ENCODE measurements around the gene SLC5A5. TPM values are rescaled to one million over a fixed set of nuclear protein-coding genes. Genes with fewer than 3 reads are reported as not detected.

SLC5A5 gene
- polyA plus RNA-seq, 1 experiment = not detected

DNA sequence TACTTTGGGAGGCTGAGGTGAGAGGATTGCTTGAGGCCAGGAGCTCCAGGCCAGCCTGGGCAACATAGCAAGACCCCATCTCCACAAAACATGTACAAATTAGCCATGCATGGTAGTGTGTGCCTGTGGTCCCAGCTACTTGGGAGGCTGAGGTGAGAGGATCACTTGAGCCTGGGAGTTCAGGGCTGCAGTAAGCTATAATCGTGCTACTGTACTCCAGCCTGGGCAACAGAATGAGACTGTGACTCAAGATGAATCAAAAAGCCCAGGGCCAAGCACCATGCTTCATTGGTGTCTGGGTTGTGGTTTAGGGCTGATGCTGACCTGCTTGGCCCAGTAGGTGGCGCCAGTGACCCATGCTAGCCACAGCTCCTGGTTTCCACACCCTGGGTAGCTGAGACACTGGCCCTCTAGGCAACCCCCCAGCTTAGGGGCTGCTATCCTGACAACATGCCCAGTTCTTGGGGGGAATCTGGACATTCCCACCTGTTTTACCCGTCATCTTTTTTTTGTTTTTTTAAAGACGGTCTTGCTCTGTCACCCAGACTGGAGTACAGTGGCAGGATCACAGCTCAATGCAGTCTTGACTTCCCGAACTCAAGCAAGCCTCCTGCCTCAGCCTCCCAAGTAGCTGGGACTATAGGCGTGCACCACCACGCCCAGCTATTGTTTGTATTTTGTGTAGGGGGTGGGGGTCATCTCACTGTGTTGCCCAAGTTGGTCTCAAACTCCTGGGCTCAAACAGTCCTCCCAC lies 66.5 kb downstream of the SLC5A5 start:
- POLR2A ChIA-PET = interaction anchor here (0.5 to 0.9 kb wide), 7 partner anchors 8 to 1204 kb away, joined by 3 to 10 read pairs (median 4); no protein-coding TSS in a partner anchor
- Histone ChIP-seq H3K9me3 (ENCODE audit: control insufficient read depth, insufficient read depth, low read length) (no peaks in the 10 kb centered on the region), H3K27ac (ENCODE audit: low read depth, low read length) (no peak overlapping the region), H3K4me3 (ENCODE audit: low read depth, low read length) (no peak overlapping the region), H3K27me3 (ENCODE audit: control insufficient read depth, insufficient read depth, low read length) (no peaks in the 10 kb centered on the region)
- peak; percentile 65 for DNase-seq (ENCODE audit: low read depth, low spot score)
- TF ChIP-seq, protein P1, sequence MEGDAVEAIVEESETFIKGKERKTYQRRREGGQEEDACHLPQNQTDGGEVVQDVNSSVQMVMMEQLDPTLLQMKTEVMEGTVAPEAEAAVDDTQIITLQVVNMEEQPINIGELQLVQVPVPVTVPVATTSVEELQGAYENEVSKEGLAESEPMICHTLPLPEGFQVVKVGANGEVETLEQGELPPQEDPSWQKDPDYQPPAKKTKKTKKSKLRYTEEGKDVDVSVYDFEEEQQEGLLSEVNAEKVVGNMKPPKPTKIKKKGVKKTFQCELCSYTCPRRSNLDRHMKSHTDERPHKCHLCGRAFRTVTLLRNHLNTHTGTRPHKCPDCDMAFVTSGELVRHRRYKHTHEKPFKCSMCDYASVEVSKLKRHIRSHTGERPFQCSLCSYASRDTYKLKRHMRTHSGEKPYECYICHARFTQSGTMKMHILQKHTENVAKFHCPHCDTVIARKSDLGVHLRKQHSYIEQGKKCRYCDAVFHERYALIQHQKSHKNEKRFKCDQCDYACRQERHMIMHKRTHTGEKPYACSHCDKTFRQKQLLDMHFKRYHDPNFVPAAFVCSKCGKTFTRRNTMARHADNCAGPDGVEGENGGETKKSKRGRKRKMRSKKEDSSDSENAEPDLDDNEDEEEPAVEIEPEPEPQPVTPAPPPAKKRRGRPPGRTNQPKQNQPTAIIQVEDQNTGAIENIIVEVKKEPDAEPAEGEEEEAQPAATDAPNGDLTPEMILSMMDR (IDR thresholded peaks at IDR 0.05; ENCODE audit: low read depth, low read length) = peak; percentile 94
- CTCF ChIA-PET = interaction anchor here (0.6 to 5.3 kb wide), 23 partner anchors 8 to 804 kb away, joined by 3 to 246 read pairs (median 3); partner anchors contain the start of gene SLC5A5

DNA sequence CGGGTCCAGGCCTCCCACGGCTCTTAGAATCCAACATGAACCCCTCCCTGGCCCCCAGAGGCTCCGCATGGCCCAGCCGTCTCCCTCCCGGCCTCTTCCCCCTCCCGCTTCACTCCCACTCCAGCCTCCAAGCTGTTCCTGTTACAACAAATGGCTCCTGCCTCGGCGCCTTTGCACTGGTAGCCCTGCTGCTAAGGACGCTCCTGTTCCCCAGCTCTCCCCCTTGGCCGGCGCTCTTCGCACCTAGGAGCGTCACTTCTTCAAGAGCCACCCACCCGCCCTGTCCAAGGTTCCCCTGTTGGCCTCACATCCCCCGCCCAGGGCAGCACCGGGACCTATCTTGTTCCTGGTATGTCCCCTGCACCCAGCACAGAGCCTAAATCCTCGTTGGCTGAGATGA lies 70.4 kb downstream of the SLC5A5 start:
- TF ChIP-seq, protein P1 (IDR thresholded peaks at IDR 0.05; ENCODE audit: low read depth, low read length) = no peak
- POLR2A ChIA-PET = no interaction called here
- H3K9me3 ChIP-seq (ENCODE audit: control insufficient read depth, insufficient read depth, low read length) = no peaks in the 10 kb centered on the region; the same call in 1 of the 2 replicates
- no peaks in the 10 kb centered on the region for H3K27me3 ChIP-seq (ENCODE audit: control insufficient read depth, insufficient read depth, low read length)
- no peak overlapping the region for H3K4me3 ChIP-seq (ENCODE audit: low read depth, low read length)
- DNase-seq (ENCODE audit: low read depth, low spot score) = no peak
- CTCF ChIA-PET = interaction anchor here (0.6 to 6.7 kb wide), 3 partner anchors 54 to 116 kb away, joined by 3 to 84 read pairs (median 12); no protein-coding TSS in a partner anchor
- H3K27ac ChIP-seq (ENCODE audit: low read depth, low read length) = no peak overlapping the region

DNA sequence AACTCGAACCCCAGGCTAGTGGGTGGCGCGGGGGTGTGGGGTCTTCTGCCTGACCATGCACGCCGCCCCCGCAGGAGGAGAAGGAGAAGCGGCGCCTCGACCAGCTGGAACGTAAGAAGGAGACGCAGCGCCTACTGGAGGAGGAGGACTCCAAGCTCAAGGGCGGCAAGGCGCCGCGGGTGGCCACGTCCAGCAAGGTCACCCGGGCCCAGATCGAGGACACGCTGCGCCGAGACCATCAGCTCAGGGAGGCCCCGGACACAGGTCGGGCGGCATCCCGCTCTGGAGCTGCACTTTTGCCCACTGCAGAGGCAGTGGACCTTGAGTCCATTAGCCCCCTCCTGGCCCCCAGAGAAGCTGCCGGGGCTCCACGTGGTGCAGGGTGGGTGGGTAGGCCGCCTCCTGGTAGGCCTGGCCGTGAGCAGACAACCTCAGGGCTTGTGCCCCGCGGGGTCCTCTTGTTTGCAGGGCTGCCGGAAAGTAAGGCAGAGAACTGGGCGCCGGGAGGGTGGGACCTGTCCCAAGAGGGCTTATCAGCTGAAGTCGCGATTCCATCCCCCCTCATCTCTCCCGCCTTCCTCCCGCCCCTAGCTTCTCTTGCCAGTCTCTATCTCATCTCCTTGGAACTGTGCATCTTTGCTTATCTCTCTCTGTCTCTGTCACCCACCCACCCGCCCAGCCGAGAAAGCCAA lies 71.0 kb downstream of the SLC5A5 start:
- POLR2A ChIA-PET = interaction anchor here (1.1 kb wide), 1 partner anchor 10 kb away, joined by 3 read pairs; the partner anchor contains the start of gene CCDC124
- TF ChIP-seq, protein P1 (IDR thresholded peaks at IDR 0.05; ENCODE audit: low read depth, low read length) = no peak
- CTCF ChIA-PET = interaction anchor here (0.6 to 6.7 kb wide), 3 partner anchors 54 to 115 kb away, joined by 3 to 84 read pairs (median 12); no protein-coding TSS in a partner anchor

DNA sequence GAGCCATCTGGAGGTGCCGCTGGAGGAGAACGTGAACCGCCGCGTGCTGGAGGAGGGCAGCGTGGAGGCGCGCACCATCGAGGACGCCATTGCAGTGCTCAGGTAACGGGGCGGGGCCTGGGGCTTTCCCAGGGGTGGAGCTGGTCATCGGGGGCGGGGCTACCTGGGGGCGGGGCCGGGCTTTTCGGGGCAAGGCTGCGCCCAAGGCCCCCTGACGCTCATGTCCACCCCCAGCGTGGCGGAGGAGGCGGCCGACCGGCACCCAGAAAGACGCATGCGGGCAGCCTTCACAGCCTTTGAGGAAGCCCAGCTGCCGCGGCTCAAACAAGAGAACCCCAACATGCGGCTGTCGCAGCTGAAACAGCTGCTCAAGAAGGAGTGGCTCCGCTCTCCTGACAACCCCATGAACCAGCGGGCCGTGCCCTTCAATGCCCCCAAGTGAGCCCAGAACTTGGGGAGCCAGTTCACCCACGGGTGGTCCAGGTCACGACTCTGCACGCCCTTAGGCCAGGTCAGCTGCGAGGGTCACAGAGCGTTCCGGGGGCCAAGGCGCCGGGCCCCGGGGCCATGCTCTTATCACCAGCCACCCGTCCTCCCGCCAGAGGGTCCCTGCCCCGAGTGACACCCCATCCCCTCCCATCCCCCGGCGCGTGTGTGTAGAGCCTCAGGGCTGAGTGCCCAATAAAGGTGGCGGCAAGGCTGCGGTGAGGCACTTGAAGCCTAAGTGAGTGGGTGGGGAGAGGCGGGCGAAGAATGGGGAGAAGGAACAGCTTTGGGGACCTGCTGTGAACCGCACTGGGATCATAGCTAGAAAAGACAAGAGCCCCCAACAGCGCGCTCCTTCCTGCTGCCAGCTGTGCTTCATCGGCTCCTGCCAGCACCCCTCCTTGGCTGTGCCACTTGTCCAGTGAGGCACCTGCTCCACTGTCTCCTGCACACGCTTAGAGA lies 71.8 kb downstream of the SLC5A5 start:
- no peak for DNase-seq (ENCODE audit: low read depth, low spot score)
- ChIA-PET POLR2A (interaction anchor here (1.1 kb wide), 1 partner anchor 11 kb away, joined by 3 read pairs; the partner anchor contains the start of gene CCDC124), CTCF (interaction anchor here (1.4 to 6.7 kb wide), 2 partner anchors 53 to 85 kb away, joined by 12 to 84 read pairs; no protein-coding TSS in a partner anchor)
- Histone ChIP-seq H3K9me3 (ENCODE audit: control insufficient read depth, insufficient read depth, low read length) (no peaks in the 10 kb centered on the region; the same call in 1 of the 2 replicates), H3K4me3 (ENCODE audit: low read depth, low read length) (no peak overlapping the region), H3K27me3 (ENCODE audit: control insufficient read depth, insufficient read depth, low read length) (no peaks in the 10 kb centered on the region), H3K27ac (ENCODE audit: low read depth, low read length) (peak overlapping the region; percentile 39)
- TF ChIP-seq, protein P1 (IDR thresholded peaks at IDR 0.05; ENCODE audit: low read depth, low read length) = no peak

More for the DNA sequence above, 71.0 kb downstream of the SLC5A5 start:
- Histone ChIP-seq H3K27me3 (ENCODE audit: control insufficient read depth, insufficient read depth, low read length) (no peaks in the 10 kb centered on the region), H3K9me3 (ENCODE audit: control insufficient read depth, insufficient read depth, low read length) (no peaks in the 10 kb centered on the region; the same call in 1 of the 2 replicates), H3K4me3 (ENCODE audit: low read depth, low read length) (no peak overlapping the region), H3K27ac (ENCODE audit: low read depth, low read length) (no peak overlapping the region)
- DNase-seq (ENCODE audit: low read depth, low spot score) = no peak

Data from AG04450 (cell line).